Activated naive CD4-positive, alpha-beta T cell treated with anti-CD3 and anti-CD28 coated beads, Interleukin-2, amount 50 U/mL, for 24 hours (primary cell): Measurements from ENCODE around the gene DHX9.
A peak's percentile ranks its signal among the peaks of the same experiment; 100 is the strongest.

Experiments
- H3K27ac Mint-ChIP-seq: one replicate; pipeline ENCODE4 v1.8.0; 2021; ENCODE audit warnings: mild to moderate bottlenecking, mixed read lengths
- H3K27me3 Mint-ChIP-seq: one replicate; pipeline ENCODE4 v1.8.0; 2021; ENCODE audit warnings: mixed read lengths
- H3K36me3 Mint-ChIP-seq: one replicate; pipeline ENCODE4 v1.8.0; 2021; ENCODE audit warnings: mixed read lengths
- H3K4me1 Mint-ChIP-seq: one replicate; pipeline ENCODE4 v1.8.0; 2021; ENCODE audit warnings: mixed read lengths
- H3K4me3 Mint-ChIP-seq: one replicate; pipeline ENCODE4 v1.8.0; 2021; ENCODE audit warnings: mild to moderate bottlenecking, mixed read lengths
- H3K9me3 Mint-ChIP-seq: one replicate; pipeline ENCODE4 v1.8.0; 2021; ENCODE audit warnings: mixed read lengths

Gene DHX9

GRCh38 chr1:182839209-182840066 lies at the start of gene DHX9:
Gene DHX9, plus strand, starts transcription at chr1:182839347. Its CDS starts 3,220 bp downstream, at chr1:182842567.
- no peaks in the 10 kb centered on the region for H3K9me3 Mint-ChIP-seq
- peaks cover 47% of the 10 kb centered on the region for H3K4me1 Mint-ChIP-seq
- no peaks in the 10 kb centered on the region for H3K27me3 Mint-ChIP-seq
- H3K27ac Mint-ChIP-seq, result peak within 1 kb of the TSS; percentile 96
- H3K4me3 Mint-ChIP-seq, result peak within 1 kb of the TSS; percentile 93
- peaks cover 16% of the 10 kb centered on the region for H3K36me3 Mint-ChIP-seq

- Mint-ChIP-seq H3K27me3 (no peaks in the 10 kb centered on the region), H3K4me1 (peaks cover 28% of the 10 kb centered on the region), H3K27ac (no peak overlapping the region), H3K9me3 (no peaks in the 10 kb centered on the region), H3K4me3 (no peak overlapping the region), H3K36me3 (peaks cover 11% of the 10 kb centered on the region)
Measured at GRCh38 chr1:182791281-182792179, 47.6 kb upstream of the DHX9 start.

GRCh38 chr1:182794091-182794490 lies 45.1 kb upstream of the DHX9 start:
- Mint-ChIP-seq H3K4me3 (no peak overlapping the region), H3K27me3 (no peaks in the 10 kb centered on the region), H3K36me3 (peaks cover 17% of the 10 kb centered on the region), H3K4me1 (peaks cover 22% of the 10 kb centered on the region), H3K27ac (no peak overlapping the region), H3K9me3 (no peaks in the 10 kb centered on the region)

DNA sequence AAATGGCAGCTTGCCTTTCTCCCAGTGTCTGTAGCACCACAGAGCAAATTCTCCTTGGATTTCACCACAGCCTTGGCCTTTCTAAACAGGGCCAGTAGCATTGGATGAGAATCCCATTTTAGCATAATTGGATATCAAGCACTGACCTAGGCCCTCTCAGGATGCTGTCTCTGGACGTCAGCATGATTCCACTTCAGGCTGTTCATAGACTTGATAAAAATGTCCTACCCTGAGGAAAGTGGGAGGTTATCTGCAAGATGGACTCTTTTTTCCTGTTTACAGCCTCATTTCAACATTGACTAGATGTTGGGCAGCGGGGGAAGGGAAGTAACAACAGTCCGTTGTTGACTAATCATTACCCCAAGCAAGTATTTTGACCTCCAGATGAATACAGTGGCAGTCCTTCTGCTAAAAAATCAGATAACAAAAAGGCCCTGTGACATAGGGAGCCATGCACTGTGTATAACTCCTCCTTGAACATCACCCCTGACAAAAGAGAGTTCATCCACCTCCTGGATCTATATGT lies 44.4 kb upstream of the DHX9 start:
- Mint-ChIP-seq H3K9me3 (no peaks in the 10 kb centered on the region), H3K27ac (no peak overlapping the region), H3K36me3 (peaks cover 18% of the 10 kb centered on the region), H3K4me1 (peaks cover 20% of the 10 kb centered on the region), H3K4me3 (no peak overlapping the region), H3K27me3 (no peaks in the 10 kb centered on the region)

- H3K36me3 Mint-ChIP-seq, result peaks cover 18% of the 10 kb centered on the region
- H3K4me3 Mint-ChIP-seq, result no peak overlapping the region
- peaks cover 13% of the 10 kb centered on the region for H3K4me1 Mint-ChIP-seq
- no peaks in the 10 kb centered on the region for H3K9me3 Mint-ChIP-seq
- no peaks in the 10 kb centered on the region for H3K27me3 Mint-ChIP-seq
- H3K27ac Mint-ChIP-seq, result no peak overlapping the region
Measured at GRCh38 chr1:182795563-182796228, 43.5 kb upstream of the DHX9 start.

- Mint-ChIP-seq H3K4me1 (no peaks in the 10 kb centered on the region), H3K27me3 (no peaks in the 10 kb centered on the region), H3K9me3 (no peaks in the 10 kb centered on the region), H3K36me3 (peaks cover 16% of the 10 kb centered on the region), H3K4me3 (no peak overlapping the region), H3K27ac (no peak overlapping the region)
Measured at GRCh38 chr1:182802006-182802803, 36.9 kb upstream of the DHX9 start.

DNA sequence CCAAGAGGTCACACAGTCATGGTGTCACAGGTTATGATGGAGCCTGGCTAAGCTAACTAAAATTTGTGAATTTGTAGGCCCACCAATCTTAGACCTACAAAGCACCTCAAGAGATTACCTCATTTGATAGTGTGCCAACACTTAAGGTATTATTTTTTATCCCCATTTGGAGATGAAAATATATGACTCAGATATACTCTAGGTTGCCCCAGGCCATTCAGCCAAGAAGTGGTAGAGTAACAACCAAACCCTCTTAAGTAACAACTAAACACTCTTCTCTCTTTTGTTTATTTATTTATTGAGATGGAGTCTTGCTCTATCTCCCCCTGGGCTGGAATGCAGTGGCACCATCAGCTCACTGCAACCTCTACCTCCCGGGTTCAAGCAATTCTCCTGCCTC lies 35.3 kb upstream of the DHX9 start:
- Mint-ChIP-seq H3K4me1 (no peaks in the 10 kb centered on the region), H3K27me3 (no peaks in the 10 kb centered on the region), H3K36me3 (peaks cover 18% of the 10 kb centered on the region), H3K4me3 (no peak overlapping the region), H3K27ac (no peak overlapping the region), H3K9me3 (no peaks in the 10 kb centered on the region)

GRCh38 chr1:182806015-182806678 lies 33.0 kb upstream of the DHX9 start:
- no peaks in the 10 kb centered on the region for H3K4me1 Mint-ChIP-seq
- H3K36me3 Mint-ChIP-seq, result peaks cover 16% of the 10 kb centered on the region
- H3K27me3 Mint-ChIP-seq, result no peaks in the 10 kb centered on the region
- H3K27ac Mint-ChIP-seq, result no peak overlapping the region
- no peak overlapping the region for H3K4me3 Mint-ChIP-seq
- no peaks in the 10 kb centered on the region for H3K9me3 Mint-ChIP-seq

GRCh38 chr1:182807907-182808306 lies 31.2 kb upstream of the DHX9 start:
- H3K36me3 Mint-ChIP-seq, result peaks cover 20% of the 10 kb centered on the region
- no peak overlapping the region for H3K4me3 Mint-ChIP-seq
- no peaks in the 10 kb centered on the region for H3K27me3 Mint-ChIP-seq
- H3K4me1 Mint-ChIP-seq, result no peaks in the 10 kb centered on the region
- H3K27ac Mint-ChIP-seq, result no peak overlapping the region
- no peaks in the 10 kb centered on the region for H3K9me3 Mint-ChIP-seq

GRCh38 chr1:182809414-182809957 lies 29.7 kb upstream of the DHX9 start:
- Mint-ChIP-seq H3K36me3 (peaks cover 16% of the 10 kb centered on the region), H3K9me3 (no peaks in the 10 kb centered on the region), H3K4me1 (no peaks in the 10 kb centered on the region), H3K4me3 (no peak overlapping the region), H3K27ac (no peak overlapping the region), H3K27me3 (no peaks in the 10 kb centered on the region)

GRCh38 chr1:182811975-182812722 lies 27.0 kb upstream of the DHX9 start:
- Mint-ChIP-seq H3K27ac (no peak overlapping the region), H3K4me1 (no peaks in the 10 kb centered on the region), H3K9me3 (no peaks in the 10 kb centered on the region), H3K36me3 (peaks cover 22% of the 10 kb centered on the region), H3K27me3 (no peaks in the 10 kb centered on the region), H3K4me3 (no peak overlapping the region)

GRCh38 chr1:182816863-182817262 lies 22.3 kb upstream of the DHX9 start:
- Mint-ChIP-seq H3K4me3 (no peak overlapping the region), H3K4me1 (no peaks in the 10 kb centered on the region), H3K27me3 (no peaks in the 10 kb centered on the region), H3K36me3 (peaks cover 30% of the 10 kb centered on the region), H3K9me3 (no peaks in the 10 kb centered on the region), H3K27ac (no peak overlapping the region)

DNA sequence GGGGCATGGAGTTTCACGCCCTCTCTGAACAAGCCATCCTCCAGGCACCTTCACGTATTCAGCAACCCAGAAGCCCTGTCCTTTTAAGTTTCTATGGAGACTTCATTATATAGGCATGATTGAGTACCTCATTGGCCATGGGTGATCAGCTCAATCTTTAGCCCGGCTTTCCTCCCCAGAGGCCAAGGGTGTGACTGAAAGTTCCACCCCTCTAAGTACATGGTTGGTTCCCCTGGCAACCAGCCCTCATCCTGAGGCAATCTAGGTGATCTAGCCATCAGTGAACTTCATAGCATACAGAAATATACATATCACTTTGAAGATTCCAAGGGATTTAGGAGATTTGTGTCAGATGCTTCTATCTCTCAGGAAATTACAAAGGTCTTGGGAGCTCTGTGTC lies 21.3 kb upstream of the DHX9 start:
- peaks cover 29% of the 10 kb centered on the region for H3K36me3 Mint-ChIP-seq
- no peak overlapping the region for H3K27ac Mint-ChIP-seq
- no peaks in the 10 kb centered on the region for H3K4me1 Mint-ChIP-seq
- no peaks in the 10 kb centered on the region for H3K9me3 Mint-ChIP-seq
- H3K27me3 Mint-ChIP-seq, result no peaks in the 10 kb centered on the region
- H3K4me3 Mint-ChIP-seq, result no peak overlapping the region
